ENCODE results near the gene KRTAP9-1.
"Not testable (repeated sequence)": the region's sequence is repeated elsewhere in the genome, so short reads cannot be mapped to it uniquely, and the experiment has no call there.

- TF ChIP-seq CTCF (conservative IDR thresholded peaks at IDR 0.05 in 1 of 2, IDR thresholded peaks at IDR 0.05 in 1 of 2; ENCODE audit: low read depth in 1 of 2, low read length in 2 of 2); EZH2 (IDR thresholded peaks at IDR 0.05; ENCODE audit: low read length, missing control alignments): not testable (repeated sequence)
Measured at GRCh38 chr17:41226598-41227095, 37.0 kb downstream of the KRTAP9-1 start, which contains the start of gene KRTAP9-2.
